Neural cell (in vitro differentiated cells): ENCODE measurements around the gene KLK11. TPM values are rescaled to one million over a fixed set of nuclear protein-coding genes. Genes with fewer than 3 reads are reported as not detected.

Experiments used
- H2AFZ ChIP-seq: fragments of 200-600, 300-800 bp; sonication (generic), shearing (Covaris generic); 2 replicates; pipeline ENCODE4 v1.6.0; 2014; ENCODE audit warnings: low read depth, mild to moderate bottlenecking, antibody characterized with exemption, low read length, moderate library complexity
- H3F3A ChIP-seq: fragments of 200-600 bp; shearing (Covaris generic); 2 replicates; pipeline ENCODE4 v1.6.1; 2016; ENCODE audit warnings: mild to moderate bottlenecking, moderate library complexity, mixed read lengths, antibody characterized with exemption, low read length; ENCODE audit not compliant: insufficient read depth, poor library complexity, severe bottlenecking
- H3K27ac ChIP-seq: fragments of 200-600, 300-800 bp; sonication (generic), shearing (Covaris generic); 2 replicates; pipeline ENCODE4 v1.5.1; 2014; ENCODE audit warnings: mild to moderate bottlenecking, low read length, moderate library complexity
- H3K27me3 ChIP-seq: fragments of 300-800, 200-600 bp; sonication (generic), shearing (Covaris generic); 2 replicates; pipeline ENCODE4 v1.6.0; 2014; ENCODE audit warnings: mild to moderate bottlenecking, low read depth, low read length, moderate library complexity; ENCODE audit not compliant: insufficient read depth
- H3K36me3 ChIP-seq: fragments of 300-800, 200-600 bp; sonication (generic), shearing (Covaris generic); 2 replicates; pipeline ENCODE4 v1.5.1; 2014; ENCODE audit warnings: mild to moderate bottlenecking, antibody characterized with exemption, low read length, moderate library complexity; ENCODE audit not compliant: insufficient read depth
- H3K4me2 ChIP-seq: fragments of 300-800, 200-600 bp; sonication (generic), shearing (Covaris generic); 2 replicates; pipeline ENCODE4 v1.6.0; 2014; ENCODE audit warnings: mild to moderate bottlenecking, low read length
- H3K4me3 ChIP-seq: fragments of 300-800, 200-600 bp; sonication (generic), shearing (Covaris generic); 2 replicates; pipeline ENCODE4 v1.5.1; 2014; ENCODE audit warnings: mild to moderate bottlenecking, low read length, moderate library complexity
- H3K79me2 ChIP-seq: fragments of 200-600 bp; shearing (Covaris generic); replicated peaks from 2 replicates; pipeline ENCODE4 v1.6.0; 2014; ENCODE audit warnings: mild to moderate bottlenecking, low read length, moderate library complexity; ENCODE audit not compliant: insufficient read depth
- H3K9ac ChIP-seq: fragments of 300-800, 200-600 bp; sonication (generic), shearing (Covaris generic); 2 replicates; pipeline ENCODE4 v1.6.1; 2016; ENCODE audit warnings: mild to moderate bottlenecking, low read length, mixed read lengths
- H3K9me2 ChIP-seq: fragments of 200-600 bp; shearing (Covaris generic); 2 replicates; pipeline ENCODE4 v1.6.1; 2016; ENCODE audit warnings: mild to moderate bottlenecking, low read length, mixed read lengths; ENCODE audit not compliant: insufficient read depth
- H3K9me3 ChIP-seq: fragments of 200-600, 300-800 bp; sonication (generic), shearing (Covaris generic); 2 replicates; pipeline ENCODE4 v1.6.1; 2016; ENCODE audit warnings: mild to moderate bottlenecking, mixed run types, low read length, moderate library complexity, mixed read lengths
- H4K20me1 ChIP-seq: fragments of 200-600 bp; shearing (Covaris generic); 2 replicates; pipeline ENCODE4 v1.6.1; 2016; ENCODE audit warnings: mild to moderate bottlenecking, mixed run types; ENCODE audit not compliant: insufficient read depth
- EP300 ChIP-seq: fragments of 450-650 bp; conservative IDR thresholded peaks from 2 replicates; pipeline ENCODE4 v1.6.1; 2014; ENCODE audit warnings: antibody characterized with exemption, mild to moderate bottlenecking, moderate library complexity; ENCODE audit not compliant: poor library complexity, severe bottlenecking
- EZH2 ChIP-seq: fragments of 200-600, 300-800 bp; shearing (Covaris generic), sonication (generic); IDR thresholded peaks from 2 replicates; pipeline ENCODE4 v1.6.1; 2014; ENCODE audit warnings: antibody characterized with exemption, low read length, borderline replicate concordance, mild to moderate bottlenecking; ENCODE audit not compliant: insufficient read depth, poor library complexity, severe bottlenecking
- MXI1 ChIP-seq: fragments of 450-650 bp; conservative IDR thresholded peaks from 2 replicates; pipeline ENCODE4 v1.6.1; 2014; ENCODE audit warnings: antibody characterized with exemption, mild to moderate bottlenecking; ENCODE audit not compliant: poor library complexity, severe bottlenecking
- POLR2AphosphoS5 ChIP-seq: IDR thresholded peaks from 2 replicates; pipeline ENCODE4 v1.6.1; 2012
- RAD21 ChIP-seq: fragments of 450-650 bp; conservative IDR thresholded peaks from 2 replicates; pipeline ENCODE4 v1.6.1; 2014; ENCODE audit warnings: antibody characterized with exemption, mild to moderate bottlenecking, moderate library complexity
- SMC3 ChIP-seq: fragments of 450-650 bp; conservative IDR thresholded peaks from 2 replicates; pipeline ENCODE4 v1.6.1; 2014; ENCODE audit warnings: antibody characterized with exemption, mild to moderate bottlenecking, moderate library complexity; ENCODE audit not compliant: poor library complexity
- TAF1 ChIP-seq: IDR thresholded peaks from 2 replicates; pipeline ENCODE4 v1.6.1; 2012; ENCODE audit warnings: low read depth
- polyA plus RNA-seq: library from polyadenylated mRNA; depleted of rRNA; stranded (reverse); fragments of >200 nt; gene quantifications from 2 replicates; pipeline ENCODE4 v1.2.3, GENCODE V29; 2014
- TF ChIP-seq, protein P1 (sequence below): IDR thresholded peaks from 2 replicates; pipeline ENCODE4 v1.6.1; 2012; ENCODE audit warnings: borderline replicate concordance
- TF ChIP-seq, protein P2 (sequence below): fragments of 450-650 bp; IDR thresholded peaks from 2 replicates; pipeline ENCODE4 v1.5.1; 2014; ENCODE audit warnings: antibody characterized with exemption, mild to moderate bottlenecking, moderate library complexity; ENCODE audit not compliant: poor library complexity, severe bottlenecking

KLK11 gene
- polyA plus RNA-seq, 1 donor from 2014 or later, result not detected

DNA sequence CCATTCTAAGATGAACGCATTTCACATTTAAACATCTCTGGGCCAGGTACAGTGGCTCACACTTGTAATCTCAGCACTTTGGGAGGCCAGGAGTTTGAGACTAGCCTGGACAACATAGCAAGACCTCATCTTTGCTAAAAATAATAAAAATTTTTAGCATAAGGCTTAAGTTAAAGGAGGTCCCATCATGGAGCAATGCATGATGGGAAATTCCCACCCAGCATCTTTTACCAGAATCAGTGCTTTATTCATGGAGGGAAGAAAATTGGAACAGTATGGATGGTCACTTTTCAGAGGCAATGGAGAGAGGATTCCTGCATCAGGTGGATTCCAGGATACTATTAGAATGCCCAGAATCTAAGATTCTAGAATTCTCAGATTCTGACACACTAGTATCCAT lies 21.2 kb downstream of the KLK11 start:
- Histone ChIP-seq H2AFZ (no peak overlapping the region), H3K9ac (no peak overlapping the region), H3K36me3 (no peaks in the 10 kb centered on the region), H3K9me3 (no peaks in the 10 kb centered on the region), H3K27me3 (no peaks in the 10 kb centered on the region), H3K4me3 (no peak overlapping the region), H3K4me2 (no peak overlapping the region), H3K27ac (no peak overlapping the region), H4K20me1 (no peaks in the 10 kb centered on the region), H3K79me2 (no peaks in the 10 kb centered on the region), H3K9me2 (no peaks in the 10 kb centered on the region), H3F3A (no peaks in the 10 kb centered on the region)
- no peak for TF ChIP-seq RAD21
- TF ChIP-seq EP300, result no peak
- TF ChIP-seq POLR2AphosphoS5, result no peak
- no peak for TF ChIP-seq SMC3
- TF ChIP-seq EZH2, result no peak
- TF ChIP-seq MXI1, result no peak
- TF ChIP-seq, protein P1, sequence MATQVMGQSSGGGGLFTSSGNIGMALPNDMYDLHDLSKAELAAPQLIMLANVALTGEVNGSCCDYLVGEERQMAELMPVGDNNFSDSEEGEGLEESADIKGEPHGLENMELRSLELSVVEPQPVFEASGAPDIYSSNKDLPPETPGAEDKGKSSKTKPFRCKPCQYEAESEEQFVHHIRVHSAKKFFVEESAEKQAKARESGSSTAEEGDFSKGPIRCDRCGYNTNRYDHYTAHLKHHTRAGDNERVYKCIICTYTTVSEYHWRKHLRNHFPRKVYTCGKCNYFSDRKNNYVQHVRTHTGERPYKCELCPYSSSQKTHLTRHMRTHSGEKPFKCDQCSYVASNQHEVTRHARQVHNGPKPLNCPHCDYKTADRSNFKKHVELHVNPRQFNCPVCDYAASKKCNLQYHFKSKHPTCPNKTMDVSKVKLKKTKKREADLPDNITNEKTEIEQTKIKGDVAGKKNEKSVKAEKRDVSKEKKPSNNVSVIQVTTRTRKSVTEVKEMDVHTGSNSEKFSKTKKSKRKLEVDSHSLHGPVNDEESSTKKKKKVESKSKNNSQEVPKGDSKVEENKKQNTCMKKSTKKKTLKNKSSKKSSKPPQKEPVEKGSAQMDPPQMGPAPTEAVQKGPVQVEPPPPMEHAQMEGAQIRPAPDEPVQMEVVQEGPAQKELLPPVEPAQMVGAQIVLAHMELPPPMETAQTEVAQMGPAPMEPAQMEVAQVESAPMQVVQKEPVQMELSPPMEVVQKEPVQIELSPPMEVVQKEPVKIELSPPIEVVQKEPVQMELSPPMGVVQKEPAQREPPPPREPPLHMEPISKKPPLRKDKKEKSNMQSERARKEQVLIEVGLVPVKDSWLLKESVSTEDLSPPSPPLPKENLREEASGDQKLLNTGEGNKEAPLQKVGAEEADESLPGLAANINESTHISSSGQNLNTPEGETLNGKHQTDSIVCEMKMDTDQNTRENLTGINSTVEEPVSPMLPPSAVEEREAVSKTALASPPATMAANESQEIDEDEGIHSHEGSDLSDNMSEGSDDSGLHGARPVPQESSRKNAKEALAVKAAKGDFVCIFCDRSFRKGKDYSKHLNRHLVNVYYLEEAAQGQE, result no peak
- TF ChIP-seq, protein P2, sequence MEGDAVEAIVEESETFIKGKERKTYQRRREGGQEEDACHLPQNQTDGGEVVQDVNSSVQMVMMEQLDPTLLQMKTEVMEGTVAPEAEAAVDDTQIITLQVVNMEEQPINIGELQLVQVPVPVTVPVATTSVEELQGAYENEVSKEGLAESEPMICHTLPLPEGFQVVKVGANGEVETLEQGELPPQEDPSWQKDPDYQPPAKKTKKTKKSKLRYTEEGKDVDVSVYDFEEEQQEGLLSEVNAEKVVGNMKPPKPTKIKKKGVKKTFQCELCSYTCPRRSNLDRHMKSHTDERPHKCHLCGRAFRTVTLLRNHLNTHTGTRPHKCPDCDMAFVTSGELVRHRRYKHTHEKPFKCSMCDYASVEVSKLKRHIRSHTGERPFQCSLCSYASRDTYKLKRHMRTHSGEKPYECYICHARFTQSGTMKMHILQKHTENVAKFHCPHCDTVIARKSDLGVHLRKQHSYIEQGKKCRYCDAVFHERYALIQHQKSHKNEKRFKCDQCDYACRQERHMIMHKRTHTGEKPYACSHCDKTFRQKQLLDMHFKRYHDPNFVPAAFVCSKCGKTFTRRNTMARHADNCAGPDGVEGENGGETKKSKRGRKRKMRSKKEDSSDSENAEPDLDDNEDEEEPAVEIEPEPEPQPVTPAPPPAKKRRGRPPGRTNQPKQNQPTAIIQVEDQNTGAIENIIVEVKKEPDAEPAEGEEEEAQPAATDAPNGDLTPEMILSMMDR, result no peak
- no peak for TF ChIP-seq TAF1

DNA sequence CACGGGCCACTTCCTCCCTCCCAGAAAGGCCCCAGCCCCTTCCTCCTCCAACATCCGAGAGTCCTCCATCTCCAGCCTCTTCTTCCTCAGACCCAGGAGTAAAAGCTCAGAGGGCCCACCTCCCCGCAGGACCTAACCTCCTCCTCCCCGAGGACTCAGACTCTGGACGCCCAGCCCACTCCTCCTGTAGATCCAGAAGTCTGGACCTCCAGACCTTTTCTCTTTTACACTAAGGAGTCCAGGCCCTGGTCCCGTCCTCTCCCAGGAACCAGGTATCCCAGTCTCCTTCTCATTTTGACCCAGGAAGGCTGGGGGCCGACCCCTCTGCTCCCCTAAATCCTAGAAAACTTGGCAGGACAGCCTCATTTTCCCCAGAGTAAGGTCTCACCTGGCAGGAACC lies 23.1 kb downstream of the KLK11 start:
- H4K20me1 ChIP-seq, result no peaks in the 10 kb centered on the region
- H3K4me3 ChIP-seq, result no peak overlapping the region
- H3K9ac ChIP-seq, result no peak overlapping the region
- H3K79me2 ChIP-seq, result no peaks in the 10 kb centered on the region
- H3K9me3 ChIP-seq, result no peaks in the 10 kb centered on the region
- TF ChIP-seq POLR2AphosphoS5 (no peak), SMC3 (no peak), EP300 (no peak), MXI1 (no peak), RAD21 (no peak), TAF1 (no peak), EZH2 (no peak)
- TF ChIP-seq, protein P1, result no peak
- TF ChIP-seq, protein P2, result no peak
- no peaks in the 10 kb centered on the region for H3F3A ChIP-seq
- H3K9me2 ChIP-seq, result no peaks in the 10 kb centered on the region
- no peaks in the 10 kb centered on the region for H3K27me3 ChIP-seq
- no peak overlapping the region for H3K4me2 ChIP-seq
- H2AFZ ChIP-seq, result no peak overlapping the region
- no peak overlapping the region for H3K27ac ChIP-seq
- H3K36me3 ChIP-seq, result no peaks in the 10 kb centered on the region
